ENCODE results near the gene TBX2.

DNA sequence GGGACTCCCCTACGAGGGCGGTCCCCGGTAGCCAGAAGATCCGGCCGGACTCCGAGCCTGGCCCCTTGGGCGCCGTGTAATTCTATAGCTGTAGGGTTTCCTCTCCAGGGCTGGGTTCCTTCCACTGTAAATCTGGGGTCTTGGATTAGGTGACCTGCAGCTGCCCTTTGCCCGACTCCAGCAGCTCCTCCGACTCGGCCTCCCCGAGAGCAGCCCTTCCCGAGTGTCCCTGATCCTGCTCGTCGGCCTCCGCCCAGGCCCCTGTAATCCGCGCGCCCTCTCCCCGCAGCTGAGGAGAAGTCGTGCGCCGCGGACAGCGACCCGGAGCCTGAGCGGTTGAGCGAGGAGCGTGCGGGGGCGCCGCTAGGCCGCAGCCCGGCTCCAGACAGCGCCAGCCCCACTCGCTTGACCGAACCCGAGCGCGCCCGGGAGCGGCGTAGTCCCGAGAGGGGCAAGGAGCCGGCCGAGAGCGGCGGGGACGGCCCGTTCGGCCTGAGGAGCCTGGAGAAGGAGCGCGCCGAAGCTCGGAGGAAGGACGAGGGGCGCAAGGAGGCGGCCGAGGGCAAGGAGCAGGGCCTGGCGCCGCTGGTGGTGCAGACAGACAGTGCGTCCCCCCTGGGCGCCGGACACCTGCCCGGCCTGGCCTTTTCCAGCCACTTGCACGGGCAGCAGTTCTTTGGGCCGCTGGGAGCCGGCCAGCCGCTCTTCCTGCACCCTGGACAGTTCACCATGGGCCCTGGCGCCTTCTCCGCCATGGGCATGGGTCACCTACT, 5.5 kb downstream of the TBX2 start:
- TF ChIP-seq, protein P1, sequence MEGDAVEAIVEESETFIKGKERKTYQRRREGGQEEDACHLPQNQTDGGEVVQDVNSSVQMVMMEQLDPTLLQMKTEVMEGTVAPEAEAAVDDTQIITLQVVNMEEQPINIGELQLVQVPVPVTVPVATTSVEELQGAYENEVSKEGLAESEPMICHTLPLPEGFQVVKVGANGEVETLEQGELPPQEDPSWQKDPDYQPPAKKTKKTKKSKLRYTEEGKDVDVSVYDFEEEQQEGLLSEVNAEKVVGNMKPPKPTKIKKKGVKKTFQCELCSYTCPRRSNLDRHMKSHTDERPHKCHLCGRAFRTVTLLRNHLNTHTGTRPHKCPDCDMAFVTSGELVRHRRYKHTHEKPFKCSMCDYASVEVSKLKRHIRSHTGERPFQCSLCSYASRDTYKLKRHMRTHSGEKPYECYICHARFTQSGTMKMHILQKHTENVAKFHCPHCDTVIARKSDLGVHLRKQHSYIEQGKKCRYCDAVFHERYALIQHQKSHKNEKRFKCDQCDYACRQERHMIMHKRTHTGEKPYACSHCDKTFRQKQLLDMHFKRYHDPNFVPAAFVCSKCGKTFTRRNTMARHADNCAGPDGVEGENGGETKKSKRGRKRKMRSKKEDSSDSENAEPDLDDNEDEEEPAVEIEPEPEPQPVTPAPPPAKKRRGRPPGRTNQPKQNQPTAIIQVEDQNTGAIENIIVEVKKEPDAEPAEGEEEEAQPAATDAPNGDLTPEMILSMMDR (IDR thresholded peaks at IDR 0.05): no peak
- TF ChIP-seq POLR2A (IDR thresholded peaks at IDR 0.05): no peak

Measured in adrenal gland (tissue), 5 donors.